ENCODE measurements around the gene KRTAP9-6.

KRTAP9-6 gene

GRCh38 chr17:41311111-41311510 is 45.9 kb downstream of the KRTAP9-6 start:
- no peak overlapping the region for H3K9ac ChIP-seq (ENCODE audit: low read length)
- H3K4me2 ChIP-seq (ENCODE audit: low read depth, low read length, poor library complexity, severe bottlenecking): no peak overlapping the region
- H3K9me2 ChIP-seq (replicated peaks; ENCODE audit: insufficient read depth, low read length): no peaks in the 10 kb centered on the region
- no peak for TF ChIP-seq EZH2phosphoT487 (conservative IDR thresholded peaks at IDR 0.05; ENCODE audit: low read length)
- no peak for TF ChIP-seq CTCF (IDR thresholded peaks at IDR 0.05; ENCODE audit: insufficient read depth, low read length, poor library complexity, severe bottlenecking)
- H4K20me1 ChIP-seq (ENCODE audit: low read depth, low read length): no peaks in the 10 kb centered on the region
- H3K36me3 ChIP-seq (ENCODE audit: low read length): no peaks in the 10 kb centered on the region
- no peak overlapping the region for H3K4me3 ChIP-seq (ENCODE audit: insufficient read depth, low read length, poor library complexity, severe bottlenecking)
- no peaks in the 10 kb centered on the region for H3K27me3 ChIP-seq (ENCODE audit: low read length)
- no peak overlapping the region for H3K27ac ChIP-seq (ENCODE audit: low read depth, low read length)
- no peaks in the 10 kb centered on the region for H3K9me3 ChIP-seq (ENCODE audit: insufficient read depth, low read length)
- H3F3A ChIP-seq (ENCODE audit: insufficient read depth): peaks cover 15% of the 10 kb centered on the region
- no peak overlapping the region for H2AFZ ChIP-seq (ENCODE audit: low read depth, low read length, severe bottlenecking)
- no peaks in the 10 kb centered on the region for H3K79me2 ChIP-seq (ENCODE audit: insufficient read depth, low read length)

GRCh38 chr17:41315204-41315794 is 50.1 kb downstream of the KRTAP9-6 start, which contains the start of gene KRTAP17-1:
Gene KRTAP17-1 (minus strand): TSS chr17:41315710. CDS start chr17:41315650, 60 bp downstream.
- peaks cover 8% of the 10 kb centered on the region; the same call in 1 of the 2 replicates for H3K9me3 ChIP-seq (ENCODE audit: insufficient read depth, low read length)
- no peak within 1 kb of the TSS for H3K4me2 ChIP-seq (ENCODE audit: low read depth, low read length, poor library complexity, severe bottlenecking)
- no peak within 1 kb of the TSS for H3K9ac ChIP-seq (ENCODE audit: low read length)
- no peaks in the 10 kb centered on the region for H3F3A ChIP-seq (ENCODE audit: insufficient read depth)
- H3K4me3 ChIP-seq (ENCODE audit: insufficient read depth, low read length, poor library complexity, severe bottlenecking): no peak within 1 kb of the TSS
- H3K27me3 ChIP-seq (ENCODE audit: low read length): no peaks in the 10 kb centered on the region
- H3K9me2 ChIP-seq (replicated peaks; ENCODE audit: insufficient read depth, low read length): no peaks in the 10 kb centered on the region
- no peak for TF ChIP-seq EZH2phosphoT487 (conservative IDR thresholded peaks at IDR 0.05; ENCODE audit: low read length)
- H4K20me1 ChIP-seq (ENCODE audit: low read depth, low read length): no peaks in the 10 kb centered on the region
- H3K79me2 ChIP-seq (ENCODE audit: insufficient read depth, low read length): no peaks in the 10 kb centered on the region
- no peak within 1 kb of the TSS for H3K27ac ChIP-seq (ENCODE audit: low read depth, low read length)
- H2AFZ ChIP-seq (ENCODE audit: low read depth, low read length, severe bottlenecking): no peak within 1 kb of the TSS
- H3K36me3 ChIP-seq (ENCODE audit: low read length): 0 out of 2 replicates have a peak, but pooled peaks cover 3% of the 10 kb centered on the region
